Fibroblast of villous mesenchyme (primary cell): ENCODE data around the gene CDH11. TPM values are rescaled to one million over a fixed set of nuclear protein-coding genes. Genes with fewer than 3 reads are reported as not detected.
A peak's percentile ranks its signal among the peaks of the same experiment; 100 is the strongest.

Source experiments
- DNase-seq: peaks from one replicate; pipeline ENCODE4 v3.0.0-alpha.2; 2010; ENCODE audit warnings: low read depth
- H3K4me3 ChIP-seq: 2 replicates; pipeline ENCODE4 v1.5.1; 2011; ENCODE audit warnings: low read depth, mild to moderate bottlenecking, low read length
- CTCF ChIP-seq: IDR thresholded peaks from 2 replicates; pipeline ENCODE4 v1.5.1; 2012; ENCODE audit warnings: low read depth, mild to moderate bottlenecking, low read length; ENCODE audit not compliant: insufficient read depth
- total RNA-seq: library from RNA; depleted of rRNA; stranded (reverse); fragments of >200 nt; gene quantifications from 2 replicates; pipeline ENCODE4 v1.2.3, GENCODE V29; 2012

The CDH11 gene
- total RNA-seq, 1 donor = 290 TPM

- TF ChIP-seq CTCF = no peak
- no peak overlapping the region for H3K4me3 ChIP-seq
- no peak for DNase-seq
Observed at GRCh38 chr16:64926476-64926875, 195.4 kb downstream of the CDH11 start.

GRCh38 chr16:64925166-64925565 lies 196.7 kb downstream of the CDH11 start:
- H3K4me3 ChIP-seq = no peak overlapping the region
- DNase-seq = peak; percentile 61
- no peak for TF ChIP-seq CTCF

GRCh38 chr16:64924086-64924485 lies 197.8 kb downstream of the CDH11 start:
- H3K4me3 ChIP-seq = no peak overlapping the region
- peak; percentile 56 for DNase-seq
- TF ChIP-seq CTCF = no peak

- DNase-seq = peak; percentile 89
- no peak for TF ChIP-seq CTCF
- no peak overlapping the region for H3K4me3 ChIP-seq
Observed at GRCh38 chr16:64919929-64920607, 201.8 kb downstream of the CDH11 start.

- no peak overlapping the region for H3K4me3 ChIP-seq
- DNase-seq = no peak
- no peak for TF ChIP-seq CTCF
Observed at GRCh38 chr16:64919141-64919540, 202.7 kb downstream of the CDH11 start.

GRCh38 chr16:64916051-64916450 lies 205.8 kb downstream of the CDH11 start:
- TF ChIP-seq CTCF = no peak
- DNase-seq = no peak
- H3K4me3 ChIP-seq = no peak overlapping the region

- TF ChIP-seq CTCF = no peak
- peak; percentile 96 for DNase-seq
- H3K4me3 ChIP-seq = no peak overlapping the region
Observed at GRCh38 chr16:64910356-64910755, 211.5 kb downstream of the CDH11 start.
